HepG2 (cell line): ENCODE results near the gene UST. TPM values are rescaled to one million over a fixed set of nuclear protein-coding genes. Genes with fewer than 3 reads are reported as not detected.

Experiments
- RBFOX2 ChIP-seq: fragments of 200-400 bp; formaldehyde crosslinking; IDR thresholded peaks from 2 replicates; pipeline ENCODE4 v1.6.1; 2017; ENCODE audit warnings: low read depth, mild to moderate bottlenecking, low read length
- ZNF407 ChIP-seq: sonication (generic); formaldehyde crosslinking; IDR thresholded peaks from one replicate; pipeline ENCODE4 v1.5.1; 2020; ENCODE audit warnings: mild to moderate bottlenecking, missing genetic modification reagents; ENCODE audit errors: not compliant biosample characterization
- ZNF432 ChIP-seq: sonication (generic); formaldehyde crosslinking; IDR thresholded peaks from 2 replicates; pipeline ENCODE4 v1.5.0; 2020; ENCODE audit warnings: missing genetic modification reagents, mild to moderate bottlenecking, borderline replicate concordance
- ZNF556 ChIP-seq: sonication (generic); formaldehyde crosslinking; IDR thresholded peaks from 2 replicates; pipeline ENCODE4 v1.4.0; 2020; ENCODE audit warnings: mild to moderate bottlenecking, missing genetic modification reagents, borderline replicate concordance
- polyA plus RNA-seq, 8 experiments: library from polyadenylated mRNA; depleted of rRNA in 3 of 8; stranded (reverse) in 7 of 8; unstranded in 1 of 8; fragments of >200 nt; fragmentation: Illumina TruSeq in 4 of 8; extraction: Trizol in 4 of 8; gene quantifications; 2 replicates each; pipeline versions ENCODE4 v1.2.1 to v1.2.3, GENCODE V29; 2011 to 2016; ENCODE audit warnings: low read depth in 4 of 8, missing spikeins in 1 of 8, mixed read lengths in 1 of 8; ENCODE audit not compliant: insufficient read depth in 1 of 8
- total RNA-seq, 5 experiments: library from RNA; depleted of rRNA; stranded (reverse); fragments of >200 nt; fragmentation: Illumina TruSeq; extraction: Trizol; gene quantifications; 2 replicates each; pipeline ENCODE4 v1.2.3, GENCODE V29; 2016; ENCODE audit warnings: low read depth in 1 of 5

UST gene
- total and polyA plus RNA-seq, 2 of the 13 experiments (the other 11 are each of a cell fraction or from before 2014, with no cell fraction given), result 0.27 TPM; not detected in 1

DNA sequence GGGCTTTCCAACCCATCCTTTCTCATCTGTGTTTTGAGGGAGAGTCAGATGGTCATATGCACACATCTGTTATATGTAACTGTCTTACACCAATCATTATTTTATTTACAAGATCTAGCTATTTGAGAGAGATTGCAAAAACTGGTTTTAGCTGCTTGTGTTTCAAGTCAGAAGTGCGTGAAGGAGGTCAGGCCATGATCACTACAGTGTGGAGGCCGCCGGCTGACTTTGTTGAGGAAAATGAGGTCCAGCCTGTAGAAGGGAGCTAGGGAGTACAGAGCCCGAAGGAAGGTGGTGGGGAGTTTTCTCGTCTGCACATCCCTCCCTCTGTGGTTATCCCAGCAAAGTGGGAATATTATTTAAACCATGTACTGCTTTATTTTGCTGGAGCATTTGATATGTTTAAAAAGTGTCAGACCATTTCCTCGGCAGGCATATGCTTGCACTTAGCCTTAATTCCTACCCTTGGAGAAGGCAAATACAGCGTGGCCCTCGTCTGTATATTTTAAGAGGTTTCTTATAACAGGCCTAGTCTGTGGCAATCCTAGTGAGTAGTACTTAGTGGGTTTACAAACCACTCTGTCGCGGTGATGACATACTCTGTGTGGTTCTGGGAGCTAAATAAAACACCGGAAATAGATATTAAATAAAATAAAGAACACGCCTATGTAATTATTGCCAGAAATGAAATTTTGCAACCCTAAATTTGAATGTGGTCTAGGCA, 95.6 kb downstream of the UST start (continued):
- TF ChIP-seq ZNF407 (CRISPR knock-in tag) (no peak), ZNF432 (CRISPR knock-in tag) (no peak), ZNF556 (no peak), RBFOX2 (no peak)
